Esophagus muscularis mucosa (tissue), 4 donors: ENCODE results near the gene PDF. TPM values are rescaled to one million over a fixed set of nuclear protein-coding genes. Genes with fewer than 3 reads are reported as not detected.
"Not testable (repeated sequence)": the region's sequence is repeated elsewhere in the genome, so short reads cannot be mapped to it uniquely, and the experiment has no call there.

ENCODE experiments used
- DNase-seq: peaks from one replicate; pipeline ENCODE4 v3.0.0-alpha.2; 2017; ENCODE audit errors: extremely low spot score
- H3K27ac ChIP-seq, 4 donors: fragments of 200-600 bp; sonication (generic); replicated peaks in 1 of 4; 1 replicate in 3 of 4; 2 replicates in 1 of 4; pipeline ENCODE4 v1.5.1; 2016 to 2019; ENCODE audit warnings: mild to moderate bottlenecking in 1 of 4
- H3K27me3 ChIP-seq, 4 donors: fragments of 200-600 bp; sonication (generic); one replicate each; pipeline versions ENCODE4 v1.5.1 to v1.6.0; 2016 to 2019
- H3K36me3 ChIP-seq, 4 donors: fragments of 200-600 bp; sonication (generic); one replicate each; pipeline ENCODE4 v1.5.1; 2016 to 2019
- H3K4me1 ChIP-seq, 4 donors: fragments of 200-600 bp; sonication (generic); one replicate each; pipeline ENCODE4 v1.5.1; 2016 to 2019
- H3K4me3 ChIP-seq, 4 donors: fragments of 200-600 bp; sonication (generic); 1 replicate in 2 of 4; 2 replicates in 2 of 4; pipeline ENCODE4 v1.5.1; 2016 to 2019; ENCODE audit warnings: mild to moderate bottlenecking in 4 of 4, moderate library complexity in 1 of 4
- H3K9me3 ChIP-seq, 4 donors: fragments of 200-600 bp; sonication (generic); 1 replicate in 3 of 4; 2 replicates in 1 of 4; pipeline ENCODE4 v1.5.1; 2016 to 2019
- CTCF ChIP-seq, 3 experiments: fragments of 200-600 bp in 2 of 3; fragments of 450-650 bp in 1 of 3; sonication (generic) in 2 of 3; IDR thresholded peaks; one replicate each; pipeline ENCODE4 v1.5.1; 2017 to 2019; ENCODE audit warnings: antibody characterized with exemption in 3 of 3, mild to moderate bottlenecking in 2 of 3, moderate library complexity in 1 of 3
- EP300 ChIP-seq: sonication (generic); formaldehyde crosslinking; IDR thresholded peaks from one replicate; pipeline ENCODE4 v1.6.1; 2017; ENCODE audit warnings: antibody characterized with exemption
- POLR2A ChIP-seq: fragments of 450-650 bp; IDR thresholded peaks from one replicate; pipeline ENCODE4 v1.6.1; 2017; ENCODE audit warnings: antibody characterized with exemption, moderate library complexity, mild to moderate bottlenecking, low read depth
- POLR2AphosphoS5 ChIP-seq, 2 donors: sonication (generic); formaldehyde crosslinking; IDR thresholded peaks; one replicate each; pipeline ENCODE4 v1.6.1; 2017; ENCODE audit warnings: antibody characterized with exemption in 2 of 2
- WGBS: methylation state at CpG from one replicate; pipeline ENCODE4 v1.1.5; 2018; 5-methylcytosine and 5-hydroxymethylcytosine counted together
- intact Hi-C: fragments of 100-400 bp; cut with DNase I; formaldehyde crosslinking; loops from one replicate; pipeline ENCODE4 v1.15.1; 2023
- total RNA-seq, 4 donors: library from RNA; depleted of rRNA; stranded (reverse); fragments of >200 nt; gene quantifications; one replicate each; pipeline versions ENCODE4 v1.1.0 to v1.2.1, GENCODE V29; 2016

The PDF gene
- total RNA-seq, 4 donors from 2014 or later = 5.4 to 17.5 (median 12.6) TPM

- intact Hi-C loops = no loop called here
- H3K4me3 ChIP-seq = no peak overlapping the region
- H3K36me3 ChIP-seq = peaks cover 40 to 86% (median 81%) of the 10 kb centered on the region in 4 donors
- 91% methylated on average over 2 of the region's 2 CpGs for WGBS
- TF ChIP-seq CTCF (IDR thresholded peaks at IDR 0.05) (no peak), EP300 (no peak), POLR2A (no peak), POLR2AphosphoS5 (IDR thresholded peaks at IDR 0.05) (no peak)
- H3K4me1 ChIP-seq = no peaks in the 10 kb centered on the region
- H3K27ac ChIP-seq = no peak overlapping the region
- no peaks in the 10 kb centered on the region for H3K9me3 ChIP-seq
- no peaks in the 10 kb centered on the region for H3K27me3 ChIP-seq
- DNase-seq = no peak
Measured at GRCh38 chr16:69364088-69364487, 33.7 kb upstream of the PDF start.

- 84% methylated on average over 5 of the region's 5 CpGs for WGBS
Measured at GRCh38 chr16:69363281-69363717, 32.9 kb upstream of the PDF start.

GRCh38 chr16:69360070-69360469 lies 29.7 kb upstream of the PDF start:
- H3K9me3 ChIP-seq, H3K27ac ChIP-seq, H3K27me3 ChIP-seq, H3K4me3 ChIP-seq, H3K4me1 ChIP-seq, DNase-seq, intact Hi-C loops: not testable (repeated sequence)
- WGBS = 95% methylated on average over 9 of the region's 9 CpGs
- peaks cover 10 to 64% (median 54%) of the 10 kb centered on the region in 4 donors for H3K36me3 ChIP-seq

More at GRCh38 chr16:69363281-69363717, 32.9 kb upstream of the PDF start:
- Histone ChIP-seq H3K36me3 (peaks cover 34 to 78% (median 73%) of the 10 kb centered on the region in 4 donors), H3K9me3 (no peaks in the 10 kb centered on the region), H3K27me3 (no peaks in the 10 kb centered on the region), H3K4me1 (no peaks in the 10 kb centered on the region), H3K27ac (no peak overlapping the region), H3K4me3 (no peak overlapping the region)
- no peak for TF ChIP-seq EP300
- no peak for TF ChIP-seq CTCF (IDR thresholded peaks at IDR 0.05)
- TF ChIP-seq POLR2A = no peak
- no peak for TF ChIP-seq POLR2AphosphoS5 (IDR thresholded peaks at IDR 0.05)
- DNase-seq = no peak
- intact Hi-C loops = no loop called here

GRCh38 chr16:69351309-69352027 lies 21.1 kb upstream of the PDF start, which contains the start of gene TMED6:
Gene TMED6 (minus strand): TSS chr16:69351786. CDS start chr16:69351753, 33 bp downstream.
- WGBS = 81% methylated on average over 12 of the region's 12 CpGs
- Histone ChIP-seq H3K27ac (no peak within 1 kb of the TSS), H3K36me3 (peaks cover 6 to 59% (median 39%) of the 10 kb centered on the region in 4 donors), H3K4me1 (no peaks in the 10 kb centered on the region), H3K9me3 (no peaks in the 10 kb centered on the region), H3K4me3 (no peak within 1 kb of the TSS), H3K27me3 (no peaks in the 10 kb centered on the region)
- no peak for TF ChIP-seq EP300
- no peak for TF ChIP-seq POLR2AphosphoS5 (IDR thresholded peaks at IDR 0.05)
- no peak for TF ChIP-seq CTCF (IDR thresholded peaks at IDR 0.05)
- TF ChIP-seq POLR2A = no peak
- DNase-seq = no peak
- intact Hi-C loops = no loop called here

- TF ChIP-seq POLR2AphosphoS5 (IDR thresholded peaks at IDR 0.05) (no peak), EP300 (no peak), CTCF (IDR thresholded peaks at IDR 0.05) (no peak), POLR2A (no peak)
- no peak for DNase-seq
- Histone ChIP-seq H3K9me3 (no peaks in the 10 kb centered on the region), H3K4me1 (no peaks in the 10 kb centered on the region), H3K36me3 (peaks cover 4 to 51% (median 35%) of the 10 kb centered on the region in 4 donors), H3K27me3 (no peaks in the 10 kb centered on the region), H3K4me3 (no peak overlapping the region), H3K27ac (no peak overlapping the region)
- WGBS = 82% methylated on average over 6 of the region's 6 CpGs
- intact Hi-C loops = no loop called here
Measured at GRCh38 chr16:69350536-69351133, 20.2 kb upstream of the PDF start.
